ENCODE results near the gene CCDC71L.

DNA sequence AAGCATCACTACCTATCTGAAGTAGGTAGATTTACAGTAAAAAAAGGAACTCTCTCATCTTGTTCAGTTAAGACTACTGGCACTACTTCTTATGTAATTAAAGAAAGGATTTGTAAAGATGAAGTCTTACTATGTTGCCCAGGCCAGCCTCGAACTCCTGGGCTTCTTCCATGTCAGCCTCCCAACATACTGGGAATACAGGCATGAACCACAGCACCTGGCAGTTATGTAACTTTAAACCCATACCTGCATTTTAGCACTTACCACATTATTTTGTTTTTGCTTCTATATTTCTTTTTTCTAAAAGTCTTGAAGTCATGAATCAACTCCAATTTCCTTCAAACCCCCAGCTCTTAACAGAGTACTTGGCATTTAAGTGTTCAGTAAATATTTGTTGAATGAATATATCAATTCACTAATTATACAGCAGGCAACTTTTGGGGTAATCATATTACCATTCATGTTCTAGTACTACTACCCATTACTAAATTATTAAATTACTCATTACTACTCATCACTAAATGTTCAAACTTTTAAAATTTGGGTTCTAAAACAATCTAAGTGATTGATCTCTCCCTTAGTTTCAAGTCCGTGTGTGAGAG, 31.6 kb upstream of the CCDC71L start:
- TF ChIP-seq YY1 (IDR thresholded peaks at IDR 0.05; ENCODE audit: insufficient read depth, insufficient read length) (no peak), ZNF274 (IDR thresholded peaks at IDR 0.05; ENCODE audit: low read depth, low read length) (no peak), SUZ12 (IDR thresholded peaks at IDR 0.05; ENCODE audit: extremely low read depth, insufficient read depth, insufficient read length) (no peak)

Measured in NT2/D1 (cell line).